H9 (cell line): ENCODE data around the gene LRP1B. TPM values are rescaled to one million over a fixed set of nuclear protein-coding genes. Genes with fewer than 3 reads are reported as not detected.
A peak's percentile ranks its signal among the peaks of the same experiment; 100 is the strongest.

Source experiments
- DNase-seq: peaks from one replicate; pipeline ENCODE4 v3.0.0-alpha.2; 2017
- H2AFZ ChIP-seq: one replicate; pipeline ENCODE4 v1.6.1; 2013; ENCODE audit warnings: mild to moderate bottlenecking, low read length, control low read depth, moderate library complexity
- H2AK5ac ChIP-seq: 2 replicates; pipeline ENCODE4 v1.6.1; 2013; ENCODE audit warnings: low read length, control low read depth, mixed read lengths; ENCODE audit not compliant: insufficient read length
- H2BK120ac ChIP-seq: one replicate; pipeline ENCODE4 v1.6.1; 2013; ENCODE audit warnings: low read depth, mild to moderate bottlenecking, low read length, control low read depth, inconsistent platforms; ENCODE audit not compliant: poor library complexity, severe bottlenecking
- H2BK12ac ChIP-seq: 2 replicates; pipeline ENCODE4 v1.6.1; 2013; ENCODE audit warnings: low read length, control low read depth, mixed read lengths, low read depth; ENCODE audit not compliant: insufficient read length
- H2BK15ac ChIP-seq: 2 replicates; pipeline ENCODE4 v1.6.1; 2013; ENCODE audit warnings: low read depth, low read length, control low read depth
- H2BK20ac ChIP-seq: one replicate; pipeline ENCODE4 v1.6.1; 2013; ENCODE audit warnings: low read depth, mild to moderate bottlenecking, low read length, control low read depth, inconsistent platforms; ENCODE audit not compliant: poor library complexity, severe bottlenecking
- H2BK5ac ChIP-seq: 2 replicates; pipeline ENCODE4 v1.6.1; 2013; ENCODE audit warnings: low read length, control low read depth, mixed read lengths; ENCODE audit not compliant: insufficient read length
- H3K14ac ChIP-seq: 2 replicates; pipeline ENCODE4 v1.6.1; 2013; ENCODE audit warnings: low read length, control low read depth; ENCODE audit not compliant: insufficient read depth
- H3K18ac ChIP-seq: 2 replicates; pipeline ENCODE4 v1.6.1; 2013; ENCODE audit warnings: low read depth, mild to moderate bottlenecking, mixed read lengths, low read length, control low read depth; ENCODE audit not compliant: insufficient read length
- H3K23ac ChIP-seq: 2 replicates; pipeline ENCODE4 v1.6.1; 2013; ENCODE audit warnings: low read length, control low read depth, mixed read lengths, low read depth; ENCODE audit not compliant: insufficient read length
- H3K23me2 ChIP-seq: 2 replicates; pipeline ENCODE4 v1.6.1; 2013; ENCODE audit warnings: low read depth, mild to moderate bottlenecking, mixed read lengths, low read length, control low read depth; ENCODE audit not compliant: insufficient read length, poor library complexity, severe bottlenecking
- H3K27ac ChIP-seq: 2 replicates; pipeline ENCODE4 v1.5.1; 2013; ENCODE audit warnings: low read length, control low read depth, mixed read lengths, low read depth; ENCODE audit not compliant: insufficient read length
- H3K27me3 ChIP-seq: 2 replicates; pipeline ENCODE4 v1.6.1; 2013; ENCODE audit warnings: low read length, control low read depth, inconsistent platforms; ENCODE audit not compliant: insufficient read depth
- H3K4ac ChIP-seq: 2 replicates; pipeline ENCODE4 v1.6.1; 2013; ENCODE audit warnings: low read depth, mild to moderate bottlenecking, control low read depth, inconsistent platforms, low read length, moderate library complexity
- H3K4me1 ChIP-seq: 2 replicates; pipeline ENCODE4 v1.6.1; 2013; ENCODE audit warnings: low read length, control low read depth, inconsistent platforms; ENCODE audit not compliant: insufficient read depth
- H3K4me2 ChIP-seq: 2 replicates; pipeline ENCODE4 v1.6.1; 2013; ENCODE audit warnings: low read length, control low read depth, mixed read lengths; ENCODE audit not compliant: insufficient read length, insufficient read depth
- H3K56ac ChIP-seq: 2 replicates; pipeline ENCODE4 v1.6.1; 2013; ENCODE audit warnings: low read depth, mild to moderate bottlenecking, mixed read lengths, low read length, control low read depth; ENCODE audit not compliant: insufficient read length
- H3K79me1 ChIP-seq: 2 replicates; pipeline ENCODE4 v1.6.1; 2013; ENCODE audit warnings: low read depth, mild to moderate bottlenecking, moderate library complexity, low read length, control low read depth, inconsistent platforms; ENCODE audit not compliant: insufficient read depth, poor library complexity, severe bottlenecking
- H3K79me2 ChIP-seq: 2 replicates; pipeline ENCODE4 v1.6.1; 2013; ENCODE audit warnings: low read length, control low read depth, inconsistent platforms; ENCODE audit not compliant: insufficient read depth
- H3K9ac ChIP-seq: 2 replicates; pipeline ENCODE4 v1.6.1; 2013; ENCODE audit warnings: low read length, control low read depth, mixed read lengths; ENCODE audit not compliant: insufficient read length; ENCODE audit errors: extremely low read depth
- H3K9me3 ChIP-seq: one replicate; pipeline ENCODE4 v1.6.1; 2013; ENCODE audit warnings: low read depth, low read length, inconsistent platforms; ENCODE audit not compliant: control insufficient read depth
- H3T11ph ChIP-seq: one replicate; pipeline ENCODE4 v1.6.1; 2013; ENCODE audit warnings: mild to moderate bottlenecking, low read length, control low read depth, inconsistent platforms
- H4K20me1 ChIP-seq: one replicate; pipeline ENCODE4 v1.6.1; 2013; ENCODE audit not compliant: control insufficient read depth, insufficient read length, insufficient read depth
- H4K5ac ChIP-seq: 2 replicates; pipeline ENCODE4 v1.6.1; 2013; ENCODE audit warnings: low read depth, mild to moderate bottlenecking, mixed read lengths, low read length, control low read depth; ENCODE audit not compliant: insufficient read length
- H4K8ac ChIP-seq: replicated peaks from 2 replicates; pipeline ENCODE4 v1.6.1; 2013; ENCODE audit warnings: low read length, control low read depth, mixed read lengths, low read depth; ENCODE audit not compliant: insufficient read length
- H4K91ac ChIP-seq: 2 replicates; pipeline ENCODE4 v1.6.1; 2013; ENCODE audit warnings: low read depth, mild to moderate bottlenecking, moderate library complexity, mixed read lengths, low read length, control low read depth; ENCODE audit not compliant: insufficient read length
- H3K27ac Mint-ChIP-seq, 3 experiments: 2 replicates in 2 of 3; 3 replicates in 1 of 3; pipeline ENCODE4 v1.8.0; 2020 to 2021; ENCODE audit warnings: mixed read lengths in 3 of 3, mild to moderate bottlenecking in 1 of 3, moderate library complexity in 1 of 3
- H3K27me3 Mint-ChIP-seq: 2 replicates; pipeline ENCODE4 v1.8.0; 2021; ENCODE audit warnings: low read depth, mild to moderate bottlenecking, moderate library complexity, mixed read lengths
- H3K36me3 Mint-ChIP-seq, 3 experiments: 2 replicates in 2 of 3; 3 replicates in 1 of 3; pipeline ENCODE4 v1.8.0; 2020 to 2021; ENCODE audit warnings: low read depth in 3 of 3, mixed read lengths in 3 of 3; ENCODE audit not compliant: insufficient read depth in 1 of 3
- H3K4me1 Mint-ChIP-seq, 2 experiments: 2 replicates each; pipeline ENCODE4 v1.8.0; 2020; ENCODE audit warnings: mixed read lengths in 2 of 2
- H3K4me3 Mint-ChIP-seq, 2 experiments: 2 replicates in 1 of 2; 3 replicates in 1 of 2; pipeline ENCODE4 v1.8.0; 2020 to 2021; ENCODE audit warnings: mild to moderate bottlenecking in 2 of 2, mixed read lengths in 2 of 2, moderate library complexity in 1 of 2
- H3K9me3 Mint-ChIP-seq, 2 experiments: 2 replicates in 1 of 2; 3 replicates in 1 of 2; pipeline ENCODE4 v1.8.0; 2020; ENCODE audit warnings: mild to moderate bottlenecking in 2 of 2, mixed read lengths in 2 of 2, moderate library complexity in 1 of 2
- WGBS: extraction: QIAGEN DNeasy Blood & Tissue Kit; methylation state at CpG from one replicate; pipeline ENCODE4 v1.1.7; 2013; ENCODE audit warnings: missing lambda C conversion rate, low lambda C conversion rate, mixed read lengths; ENCODE audit not compliant: insufficient read length; ENCODE audit errors: extremely low coverage; 5-methylcytosine and 5-hydroxymethylcytosine counted together
- total RNA-seq: library from RNA; stranded (reverse); gene quantifications from 2 replicates; pipeline ENCODE4 v1.2.1, GENCODE V29; 2021
- TF ChIP-seq, protein P1 (sequence below): fragments of 200-600 bp; sonication (generic); conservative IDR thresholded peaks from 3 replicates; pipeline ENCODE4 v1.8.0; 2021; ENCODE audit warnings: antibody characterized with exemption, mild to moderate bottlenecking

LRP1B gene
- total RNA-seq, 1 experiment from 2014 or later, result not detected

DNA sequence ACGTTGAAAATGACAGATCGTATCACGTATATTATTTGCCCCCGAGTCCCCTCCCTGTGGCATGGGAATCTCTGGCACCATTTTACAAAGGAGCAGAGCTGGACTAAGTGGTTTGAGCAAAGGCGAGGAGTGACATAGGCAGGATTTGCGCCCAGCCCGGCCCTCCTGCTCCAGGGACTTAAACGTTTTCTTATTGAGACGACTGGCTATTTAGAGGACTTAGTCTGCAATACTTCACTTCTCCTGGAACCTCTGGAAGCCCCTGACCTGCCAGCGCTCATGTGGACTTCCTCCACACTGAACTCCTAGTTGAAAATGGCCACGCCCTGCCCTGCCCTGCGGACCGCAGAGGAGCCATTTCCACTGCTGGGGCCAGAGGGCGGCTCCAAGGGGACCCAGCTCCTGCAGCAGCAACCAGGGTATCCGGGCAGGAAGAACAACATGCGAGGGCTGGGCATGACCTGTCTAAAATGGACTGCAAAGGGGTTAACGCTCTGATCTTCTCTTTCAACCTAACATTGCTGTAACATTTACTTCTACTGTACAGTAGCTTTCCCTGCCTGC, 690.7 kb downstream of the LRP1B start:
- H3K23ac ChIP-seq, result no peak overlapping the region
- DNase-seq, result peak; percentile 24
- H3K9me3 Mint-ChIP-seq, result peaks cover 3 to 9% of the 10 kb centered on the region in 2 experiments; a peak in 4 of 5 replicates
- H3K4me3 Mint-ChIP-seq, result no peak overlapping the region
- no peak overlapping the region for H3K27ac Mint-ChIP-seq
- H2BK15ac ChIP-seq, result no peak overlapping the region
- TF ChIP-seq, protein P1, sequence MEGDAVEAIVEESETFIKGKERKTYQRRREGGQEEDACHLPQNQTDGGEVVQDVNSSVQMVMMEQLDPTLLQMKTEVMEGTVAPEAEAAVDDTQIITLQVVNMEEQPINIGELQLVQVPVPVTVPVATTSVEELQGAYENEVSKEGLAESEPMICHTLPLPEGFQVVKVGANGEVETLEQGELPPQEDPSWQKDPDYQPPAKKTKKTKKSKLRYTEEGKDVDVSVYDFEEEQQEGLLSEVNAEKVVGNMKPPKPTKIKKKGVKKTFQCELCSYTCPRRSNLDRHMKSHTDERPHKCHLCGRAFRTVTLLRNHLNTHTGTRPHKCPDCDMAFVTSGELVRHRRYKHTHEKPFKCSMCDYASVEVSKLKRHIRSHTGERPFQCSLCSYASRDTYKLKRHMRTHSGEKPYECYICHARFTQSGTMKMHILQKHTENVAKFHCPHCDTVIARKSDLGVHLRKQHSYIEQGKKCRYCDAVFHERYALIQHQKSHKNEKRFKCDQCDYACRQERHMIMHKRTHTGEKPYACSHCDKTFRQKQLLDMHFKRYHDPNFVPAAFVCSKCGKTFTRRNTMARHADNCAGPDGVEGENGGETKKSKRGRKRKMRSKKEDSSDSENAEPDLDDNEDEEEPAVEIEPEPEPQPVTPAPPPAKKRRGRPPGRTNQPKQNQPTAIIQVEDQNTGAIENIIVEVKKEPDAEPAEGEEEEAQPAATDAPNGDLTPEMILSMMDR, result no peak
- H3K4me2 ChIP-seq, result no peak overlapping the region
- no peaks in the 10 kb centered on the region; a peak in 1 of 7 replicates for H3K36me3 Mint-ChIP-seq
- H3K23me2 ChIP-seq, result no peaks in the 10 kb centered on the region
- no peaks in the 10 kb centered on the region for H3K79me1 ChIP-seq
- H3K9me3 ChIP-seq, result no peaks in the 10 kb centered on the region
- H3T11ph ChIP-seq, result no peak overlapping the region
- no peaks in the 10 kb centered on the region for H3K79me2 ChIP-seq
- H3K4ac ChIP-seq, result no peak overlapping the region
- no CpG with 5 or more reads among the region's 17 CpGs for WGBS
- H3K4me1 ChIP-seq, result no peaks in the 10 kb centered on the region
- H3K27me3 Mint-ChIP-seq, result peaks cover 1% of the 10 kb centered on the region; the same call in 1 of the 2 replicates
- no peak overlapping the region for H2BK20ac ChIP-seq
- H4K91ac ChIP-seq, result no peak overlapping the region
- no peak overlapping the region for H4K8ac ChIP-seq
- no peaks in the 10 kb centered on the region for H4K20me1 ChIP-seq
- H3K27me3 ChIP-seq, result no peaks in the 10 kb centered on the region
- H3K56ac ChIP-seq, result no peak overlapping the region
- no peak overlapping the region for H2AFZ ChIP-seq
- H3K27ac ChIP-seq, result no peak overlapping the region
- H4K5ac ChIP-seq, result no peak overlapping the region
- no peak overlapping the region for H3K18ac ChIP-seq
- no peak overlapping the region for H2BK5ac ChIP-seq
- H2BK12ac ChIP-seq, result no peak overlapping the region
- no peak overlapping the region for H2BK120ac ChIP-seq
- H3K14ac ChIP-seq, result no peak overlapping the region; the same call in 1 of the 2 replicates
- no peak overlapping the region for H3K9ac ChIP-seq
- H2AK5ac ChIP-seq, result no peak overlapping the region
- H3K4me1 Mint-ChIP-seq, result no peaks in the 10 kb centered on the region
